OCI-LY7 (cell line): ENCODE results near the gene SHISAL1. TPM values are rescaled to one million over a fixed set of nuclear protein-coding genes. Genes with fewer than 3 reads are reported as not detected.

ENCODE experiments used
- BruUV-seq: library from RNA; stranded (reverse); fragments of 400-500 nt; replicated peaks from 2 replicates; lab custom pipeline; 2021; lab: Mats Ljungman, UMichigan
- CTCF ChIA-PET: fragments of 300-600 bp; sonication (Branson Sonifier 250); formaldehyde crosslinking; loops from one replicate; lab custom pipeline; 2022; ENCODE audit warnings: antibody characterized with exemption; ENCODE audit not compliant: unreplicated experiment; lab: Charles Lee
- POLR2A ChIA-PET: fragments of 300-600 bp; sonication (Branson Sonifier 250); formaldehyde crosslinking; loops from one replicate; lab custom pipeline; 2022; ENCODE audit warnings: antibody characterized with exemption; lab: Charles Lee
- DNase-seq: peaks from one replicate; pipeline ENCODE4 v3.0.0-alpha.2; 2015; ENCODE audit warnings: low spot score
- H2AFZ ChIP-seq: fragments of 200-600 bp; sonication (generic), shearing (Covaris generic); 2 replicates; pipeline ENCODE4 v1.6.1; 2014; ENCODE audit warnings: mild to moderate bottlenecking, antibody characterized with exemption, low read length, moderate library complexity
- H3K27ac ChIP-seq: fragments of 200-600 bp; sonication (generic); 2 replicates; pipeline ENCODE4 v1.5.1; 2014; ENCODE audit warnings: mixed run types, low read depth, mild to moderate bottlenecking, moderate library complexity, low read length, inconsistent platforms; ENCODE audit not compliant: poor library complexity, severe bottlenecking
- H3K36me3 ChIP-seq: fragments of 200-600 bp; sonication (generic); 2 replicates; pipeline ENCODE4 v1.6.1; 2014; ENCODE audit warnings: mild to moderate bottlenecking, antibody characterized with exemption, low read length, moderate library complexity, mixed read lengths; ENCODE audit not compliant: insufficient read depth
- H3K4me1 ChIP-seq: fragments of 200-600 bp; sonication (generic); 2 replicates; pipeline ENCODE4 v1.5.1; 2014; ENCODE audit warnings: mild to moderate bottlenecking, low read length; ENCODE audit not compliant: insufficient read depth, poor library complexity, severe bottlenecking
- H3K4me2 ChIP-seq: fragments of 200-600 bp; sonication (generic); 2 replicates; pipeline ENCODE4 v1.6.1; 2014; ENCODE audit warnings: mild to moderate bottlenecking, low read length
- H3K4me3 ChIP-seq: fragments of 200-600 bp; sonication (generic); 2 replicates; pipeline ENCODE4 v1.5.1; 2014; ENCODE audit warnings: mild to moderate bottlenecking, low read depth, low read length; ENCODE audit not compliant: poor library complexity, severe bottlenecking
- H3K79me2 ChIP-seq: fragments of 200-600 bp; sonication (generic); 2 replicates; pipeline ENCODE4 v1.6.1; 2016; ENCODE audit warnings: low read depth, mild to moderate bottlenecking, low read length, moderate library complexity, mixed read lengths; ENCODE audit not compliant: insufficient read depth
- H3K9me2 ChIP-seq: fragments of 200-600 bp; sonication (generic); 2 replicates; pipeline ENCODE4 v1.6.1; 2016; ENCODE audit warnings: mild to moderate bottlenecking, low read length, mixed read lengths; ENCODE audit not compliant: insufficient read depth
- H3K9me3 ChIP-seq: fragments of 200-600 bp; sonication (generic); 2 replicates; pipeline ENCODE4 v1.6.1; 2014; ENCODE audit warnings: mild to moderate bottlenecking, mixed run types, low read length, mixed read lengths
- H4K20me1 ChIP-seq: fragments of 200-600 bp; sonication (generic); 2 replicates; pipeline ENCODE4 v1.6.1; 2014; ENCODE audit warnings: mild to moderate bottlenecking, antibody characterized with exemption, low read length, moderate library complexity, mixed read lengths; ENCODE audit not compliant: insufficient read depth
- CTCF ChIP-seq: fragments of 200-600 bp; sonication (generic); conservative IDR thresholded peaks from 2 replicates; pipeline ENCODE4 v1.5.1; 2014; ENCODE audit warnings: mild to moderate bottlenecking, antibody characterized with exemption, low read length, moderate library complexity, mixed read lengths
- EZH2phosphoT487 ChIP-seq: fragments of 200-600 bp; sonication (generic); IDR thresholded peaks from 2 replicates; pipeline ENCODE4 v1.6.1; 2018; ENCODE audit warnings: low read depth, borderline replicate concordance, mild to moderate bottlenecking, mixed run types, antibody characterized with exemption, low read length, moderate library complexity, mixed read lengths
- intact Hi-C: fragments of 100-400 bp; cut with micrococcal nuclease; formaldehyde crosslinking; loops from one replicate; pipeline ENCODE4 v1.10.0; 2022; ENCODE audit not compliant: unreplicated experiment
- total RNA-seq, 2 experiments: library from RNA; depleted of rRNA in 1 of 2; stranded (reverse); fragments of >200 nt in 1 of 2; shearing (Covaris generic) in 1 of 2; gene quantifications; 2 replicates each; pipeline ENCODE4 v1.2.3, GENCODE V29; 2014 to 2022

The SHISAL1 gene
- total RNA-seq, 2 experiments from 2014 or later = not detected

GRCh38 chr22:44353041-44353440 lies 40.3 kb upstream of the SHISAL1 start:
- no peak overlapping the region for H3K4me2 ChIP-seq
- no TSS peak for BruUV-seq
- DNase-seq = no peak
- CTCF ChIA-PET = no interaction called here
- intact Hi-C loops = no loop called here
- H3K36me3 ChIP-seq = no peaks in the 10 kb centered on the region
- H3K9me3 ChIP-seq = no peaks in the 10 kb centered on the region
- H3K9me2 ChIP-seq = no peaks in the 10 kb centered on the region
- no peak overlapping the region for H3K4me3 ChIP-seq
- TF ChIP-seq EZH2phosphoT487 = no peak
- no peak for TF ChIP-seq CTCF
- H3K27ac ChIP-seq = no peak overlapping the region
- H2AFZ ChIP-seq = no peak overlapping the region
- H3K4me1 ChIP-seq = no peaks in the 10 kb centered on the region
- H4K20me1 ChIP-seq = no peaks in the 10 kb centered on the region
- POLR2A ChIA-PET = no interaction called here
- no peaks in the 10 kb centered on the region for H3K79me2 ChIP-seq

- Histone ChIP-seq H3K9me3 (no peaks in the 10 kb centered on the region), H3K4me3 (no peak overlapping the region), H3K4me2 (no peak overlapping the region), H3K4me1 (no peaks in the 10 kb centered on the region), H3K9me2 (no peaks in the 10 kb centered on the region), H3K79me2 (no peaks in the 10 kb centered on the region), H2AFZ (no peak overlapping the region), H3K27ac (no peak overlapping the region), H4K20me1 (no peaks in the 10 kb centered on the region), H3K36me3 (no peaks in the 10 kb centered on the region)
- intact Hi-C loops = no loop called here
- BruUV-seq = no TSS peak
- DNase-seq = no peak
- CTCF ChIA-PET = no interaction called here
- POLR2A ChIA-PET = no interaction called here
- no peak for TF ChIP-seq EZH2phosphoT487
These were observed 39.8 kb upstream of the SHISAL1 start for GRCh38 chr22:44352378-44353035.

GRCh38 chr22:44351685-44352377 lies 39.1 kb upstream of the SHISAL1 start:
- no peak for DNase-seq
- Histone ChIP-seq H3K27ac (no peak overlapping the region), H3K9me2 (no peaks in the 10 kb centered on the region), H2AFZ (no peak overlapping the region), H3K4me3 (no peak overlapping the region), H3K9me3 (no peaks in the 10 kb centered on the region), H3K4me1 (no peaks in the 10 kb centered on the region), H3K4me2 (no peak overlapping the region), H3K36me3 (no peaks in the 10 kb centered on the region), H4K20me1 (no peaks in the 10 kb centered on the region), H3K79me2 (no peaks in the 10 kb centered on the region)
- no TSS peak for BruUV-seq
- CTCF ChIA-PET = no interaction called here
- intact Hi-C loops = no loop called here
- no peak for TF ChIP-seq EZH2phosphoT487
- no peak for TF ChIP-seq CTCF
- POLR2A ChIA-PET = no interaction called here
